HepG2 (cell line): ENCODE data around the gene LYZL2. TPM values are rescaled to one million over a fixed set of nuclear protein-coding genes. Genes with fewer than 3 reads are reported as not detected.
A peak's percentile ranks its signal among the peaks of the same experiment; 100 is the strongest.

ENCODE experiments used
- FIP1L1 ChIP-seq: fragments of 200-400 bp; formaldehyde crosslinking; IDR thresholded peaks from 2 replicates; pipeline ENCODE4 v1.6.1; 2018; ENCODE audit warnings: low read depth, mild to moderate bottlenecking, low read length, moderate library complexity, borderline replicate concordance; ENCODE audit not compliant: insufficient read depth
- FOXJ3 ChIP-seq: sonication (generic); formaldehyde crosslinking; IDR thresholded peaks from 2 replicates; pipeline ENCODE4 v1.4.0; 2020; ENCODE audit warnings: missing genetic modification reagents, mild to moderate bottlenecking, borderline replicate concordance
- IKZF4 ChIP-seq: sonication (generic); formaldehyde crosslinking; IDR thresholded peaks from 2 replicates; pipeline ENCODE4 v1.5.1; 2020; ENCODE audit warnings: borderline replicate concordance, mild to moderate bottlenecking, low read depth, missing genetic modification reagents; ENCODE audit errors: not compliant biosample characterization
- MAFK ChIP-seq, 2 experiments: IDR thresholded peaks in 1 of 2; conservative IDR thresholded peaks in 1 of 2; 2 replicates each; pipeline ENCODE4 v1.6.1; 2011; ENCODE audit warnings: improper control_type of control experiment in 2 of 2, low read length in 2 of 2
- MEIS2 ChIP-seq: sonication (generic); formaldehyde crosslinking; IDR thresholded peaks from 2 replicates; pipeline ENCODE4 v1.9.0; 2021; ENCODE audit warnings: mild to moderate bottlenecking, missing genetic modification reagents
- NR1H2 ChIP-seq: sonication (generic); formaldehyde crosslinking; IDR thresholded peaks from 2 replicates; pipeline ENCODE4 v1.8.1; 2022; ENCODE audit warnings: low read depth, missing genetic modification reagents, borderline replicate concordance
- PAX8 ChIP-seq: sonication (generic); formaldehyde crosslinking; IDR thresholded peaks from 2 replicates; pipeline ENCODE4 v1.8.0; 2022; ENCODE audit warnings: mild to moderate bottlenecking, missing genetic modification reagents, borderline replicate concordance
- RFXAP ChIP-seq: sonication (generic); formaldehyde crosslinking; IDR thresholded peaks from 2 replicates; pipeline ENCODE4 v1.4.0; 2020; ENCODE audit warnings: missing genetic modification reagents, borderline replicate concordance
- SMYD3 ChIP-seq: sonication (generic); formaldehyde crosslinking; IDR thresholded peaks from 2 replicates; pipeline ENCODE4 v1.8.1; 2023; ENCODE audit warnings: mild to moderate bottlenecking, missing genetic modification reagents
- SNAPC2 ChIP-seq: sonication (generic); formaldehyde crosslinking; IDR thresholded peaks from 2 replicates; pipeline ENCODE4 v1.8.1; 2022; ENCODE audit warnings: mild to moderate bottlenecking, missing genetic modification reagents
- SOX5 ChIP-seq: IDR thresholded peaks from 2 replicates; pipeline ENCODE4 v1.6.1; 2016; ENCODE audit warnings: borderline replicate concordance
- SP5 ChIP-seq: IDR thresholded peaks from 2 replicates; pipeline ENCODE4 v1.6.1; 2016; ENCODE audit warnings: low read depth, borderline replicate concordance
- ZBTB7A ChIP-seq: sonication (generic); formaldehyde crosslinking; IDR thresholded peaks from 2 replicates; pipeline ENCODE4 v1.8.0; 2022; ENCODE audit warnings: mild to moderate bottlenecking, missing genetic modification reagents
- ZMYM3 ChIP-seq: sonication (generic); formaldehyde crosslinking; IDR thresholded peaks from 2 replicates; pipeline ENCODE4 v1.5.1; 2020; ENCODE audit warnings: mild to moderate bottlenecking, missing genetic modification reagents
- ZNF3 ChIP-seq: IDR thresholded peaks from 2 replicates; pipeline ENCODE4 v1.7.0; 2017; ENCODE audit warnings: inconsistent platforms
- ZNF510 ChIP-seq: sonication (generic); formaldehyde crosslinking; IDR thresholded peaks from 2 replicates; pipeline ENCODE4 v1.4.0; 2020; ENCODE audit warnings: low read depth, mild to moderate bottlenecking, missing genetic modification reagents
- ZNF75D ChIP-seq: sonication (generic); formaldehyde crosslinking; IDR thresholded peaks from 2 replicates; pipeline ENCODE4 v1.8.1; 2023; ENCODE audit warnings: missing genetic modification reagents, mild to moderate bottlenecking, borderline replicate concordance
- polyA plus RNA-seq, 8 experiments: library from polyadenylated mRNA; depleted of rRNA in 3 of 8; stranded (reverse) in 7 of 8; unstranded in 1 of 8; fragments of >200 nt; fragmentation: Illumina TruSeq in 4 of 8; extraction: Trizol in 4 of 8; gene quantifications; 2 replicates each; pipeline versions ENCODE4 v1.2.1 to v1.2.3, GENCODE V29; 2011 to 2016; ENCODE audit warnings: low read depth in 4 of 8, missing spikeins in 1 of 8, mixed read lengths in 1 of 8; ENCODE audit not compliant: insufficient read depth in 1 of 8
- total RNA-seq, 5 experiments: library from RNA; depleted of rRNA; stranded (reverse); fragments of >200 nt; fragmentation: Illumina TruSeq; extraction: Trizol; gene quantifications; 2 replicates each; pipeline ENCODE4 v1.2.3, GENCODE V29; 2016; ENCODE audit warnings: low read depth in 1 of 5
- TF ChIP-seq, protein P1 (sequence below): IDR thresholded peaks from 2 replicates; pipeline ENCODE4 v1.6.1; 2012; ENCODE audit warnings: low read length, improper control_type of control experiment
- TF ChIP-seq, protein P2 (sequence below), 2 experiments: sonication (generic) in 1 of 2; formaldehyde crosslinking in 1 of 2; IDR thresholded peaks; 2 replicates each; pipeline versions ENCODE4 v1.5.1 to v1.6.1; 2011 to 2020; ENCODE audit warnings: borderline replicate concordance in 1 of 2, low read depth in 1 of 2, low read length in 1 of 2, mild to moderate bottlenecking in 1 of 2, missing genetic modification reagents in 1 of 2, moderate library complexity in 1 of 2
- TF ChIP-seq, protein P3 (sequence below): sonication (generic); formaldehyde crosslinking; IDR thresholded peaks from 2 replicates; pipeline ENCODE4 v1.5.0; 2020; ENCODE audit warnings: missing genetic modification reagents, mild to moderate bottlenecking, borderline replicate concordance
- TF ChIP-seq, protein P4 (sequence below): sonication (generic); formaldehyde crosslinking; IDR thresholded peaks from 2 replicates; pipeline ENCODE4 v1.4.0; 2020; ENCODE audit warnings: missing genetic modification reagents

The LYZL2 gene
- total and polyA plus RNA-seq, 2 of the 13 experiments (the other 11 are each of a cell fraction or from before 2014, with no cell fraction given) = 0.20 to 0.63 TPM

DNA sequence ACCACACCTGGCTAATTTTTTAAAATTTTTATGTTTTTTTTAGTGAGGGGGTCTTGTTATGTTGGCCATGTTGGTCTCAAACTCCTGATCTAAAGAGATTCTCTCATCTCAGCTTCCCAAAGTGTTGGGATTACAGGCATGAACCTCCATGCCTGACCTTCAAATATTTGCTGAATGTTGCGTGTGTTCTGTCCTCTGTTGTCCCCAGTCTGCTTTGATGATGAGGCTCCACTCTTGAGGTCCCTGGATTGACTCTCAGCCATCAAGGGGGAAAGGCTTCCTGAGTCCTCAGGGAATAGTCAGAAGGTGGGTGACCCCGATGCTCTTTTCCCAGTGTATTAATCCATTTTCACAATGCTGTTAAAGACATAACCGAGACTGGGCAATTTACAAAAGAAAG, 26.0 kb downstream of the LYZL2 start (continued):
- no peak for TF ChIP-seq ZNF75D (CRISPR knock-in tag)
- TF ChIP-seq NR1H2 (CRISPR knock-in tag) = no peak
- TF ChIP-seq ZNF510 (CRISPR knock-in tag) = no peak
- no peak for TF ChIP-seq MEIS2
- TF ChIP-seq SMYD3 = no peak
- TF ChIP-seq MAFK (conservative IDR thresholded peaks at IDR 0.05 in 1 of 2, IDR thresholded peaks at IDR 0.05 in 1 of 2; ENCODE audit: low read length in 2 of 2) = no peak
- TF ChIP-seq, protein P1, sequence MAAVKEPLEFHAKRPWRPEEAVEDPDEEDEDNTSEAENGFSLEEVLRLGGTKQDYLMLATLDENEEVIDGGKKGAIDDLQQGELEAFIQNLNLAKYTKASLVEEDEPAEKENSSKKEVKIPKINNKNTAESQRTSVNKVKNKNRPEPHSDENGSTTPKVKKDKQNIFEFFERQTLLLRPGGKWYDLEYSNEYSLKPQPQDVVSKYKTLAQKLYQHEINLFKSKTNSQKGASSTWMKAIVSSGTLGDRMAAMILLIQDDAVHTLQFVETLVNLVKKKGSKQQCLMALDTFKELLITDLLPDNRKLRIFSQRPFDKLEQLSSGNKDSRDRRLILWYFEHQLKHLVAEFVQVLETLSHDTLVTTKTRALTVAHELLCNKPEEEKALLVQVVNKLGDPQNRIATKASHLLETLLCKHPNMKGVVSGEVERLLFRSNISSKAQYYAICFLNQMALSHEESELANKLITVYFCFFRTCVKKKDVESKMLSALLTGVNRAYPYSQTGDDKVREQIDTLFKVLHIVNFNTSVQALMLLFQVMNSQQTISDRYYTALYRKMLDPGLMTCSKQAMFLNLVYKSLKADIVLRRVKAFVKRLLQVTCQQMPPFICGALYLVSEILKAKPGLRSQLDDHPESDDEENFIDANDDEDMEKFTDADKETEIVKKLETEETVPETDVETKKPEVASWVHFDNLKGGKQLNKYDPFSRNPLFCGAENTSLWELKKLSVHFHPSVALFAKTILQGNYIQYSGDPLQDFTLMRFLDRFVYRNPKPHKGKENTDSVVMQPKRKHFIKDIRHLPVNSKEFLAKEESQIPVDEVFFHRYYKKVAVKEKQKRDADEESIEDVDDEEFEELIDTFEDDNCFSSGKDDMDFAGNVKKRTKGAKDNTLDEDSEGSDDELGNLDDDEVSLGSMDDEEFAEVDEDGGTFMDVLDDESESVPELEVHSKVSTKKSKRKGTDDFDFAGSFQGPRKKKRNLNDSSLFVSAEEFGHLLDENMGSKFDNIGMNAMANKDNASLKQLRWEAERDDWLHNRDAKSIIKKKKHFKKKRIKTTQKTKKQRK = no peak
- TF ChIP-seq, protein P2, sequence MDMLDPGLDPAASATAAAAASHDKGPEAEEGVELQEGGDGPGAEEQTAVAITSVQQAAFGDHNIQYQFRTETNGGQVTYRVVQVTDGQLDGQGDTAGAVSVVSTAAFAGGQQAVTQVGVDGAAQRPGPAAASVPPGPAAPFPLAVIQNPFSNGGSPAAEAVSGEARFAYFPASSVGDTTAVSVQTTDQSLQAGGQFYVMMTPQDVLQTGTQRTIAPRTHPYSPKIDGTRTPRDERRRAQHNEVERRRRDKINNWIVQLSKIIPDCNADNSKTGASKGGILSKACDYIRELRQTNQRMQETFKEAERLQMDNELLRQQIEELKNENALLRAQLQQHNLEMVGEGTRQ (IDR thresholded peaks at IDR 0.05; ENCODE audit: low read depth, low read length) = no peak
- TF ChIP-seq, protein P2 (CRISPR knock-in tag; IDR thresholded peaks at IDR 0.05; ENCODE audit: borderline replicate concordance) = no peak
- TF ChIP-seq ZBTB7A (CRISPR knock-in tag) = no peak
- TF ChIP-seq, protein P3, sequence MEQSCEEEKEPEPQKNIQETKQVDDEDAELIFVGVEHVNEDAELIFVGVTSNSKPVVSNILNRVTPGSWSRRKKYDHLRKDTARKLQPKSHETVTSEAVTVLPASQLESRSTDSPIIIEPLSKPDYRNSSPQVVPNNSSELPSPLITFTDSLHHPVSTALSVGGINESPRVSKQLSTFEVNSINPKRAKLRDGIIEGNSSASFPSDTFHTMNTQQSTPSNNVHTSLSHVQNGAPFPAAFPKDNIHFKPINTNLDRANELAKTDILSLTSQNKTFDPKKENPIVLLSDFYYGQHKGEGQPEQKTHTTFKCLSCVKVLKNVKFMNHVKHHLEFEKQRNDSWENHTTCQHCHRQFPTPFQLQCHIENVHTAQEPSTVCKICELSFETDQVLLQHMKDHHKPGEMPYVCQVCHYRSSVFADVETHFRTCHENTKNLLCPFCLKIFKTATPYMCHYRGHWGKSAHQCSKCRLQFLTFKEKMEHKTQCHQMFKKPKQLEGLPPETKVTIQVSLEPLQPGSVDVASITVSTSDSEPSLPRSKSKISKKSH (CRISPR knock-in tag) = no peak
- TF ChIP-seq IKZF4 (CRISPR knock-in tag) = no peak
- peak; percentile 56; the same call in 1 of the 2 replicates for TF ChIP-seq FOXJ3 (CRISPR knock-in tag)
- TF ChIP-seq ZMYM3 = peak; percentile 20; the same call in 1 of the 2 replicates
- TF ChIP-seq SNAPC2 = no peak
- no peak for TF ChIP-seq PAX8
- TF ChIP-seq SP5 (CRISPR knock-in tag) = no peak
- no peak for TF ChIP-seq FIP1L1
- TF ChIP-seq RFXAP (CRISPR knock-in tag) = peak; percentile 22; the same call in 1 of the 2 replicates
- TF ChIP-seq, protein P4, sequence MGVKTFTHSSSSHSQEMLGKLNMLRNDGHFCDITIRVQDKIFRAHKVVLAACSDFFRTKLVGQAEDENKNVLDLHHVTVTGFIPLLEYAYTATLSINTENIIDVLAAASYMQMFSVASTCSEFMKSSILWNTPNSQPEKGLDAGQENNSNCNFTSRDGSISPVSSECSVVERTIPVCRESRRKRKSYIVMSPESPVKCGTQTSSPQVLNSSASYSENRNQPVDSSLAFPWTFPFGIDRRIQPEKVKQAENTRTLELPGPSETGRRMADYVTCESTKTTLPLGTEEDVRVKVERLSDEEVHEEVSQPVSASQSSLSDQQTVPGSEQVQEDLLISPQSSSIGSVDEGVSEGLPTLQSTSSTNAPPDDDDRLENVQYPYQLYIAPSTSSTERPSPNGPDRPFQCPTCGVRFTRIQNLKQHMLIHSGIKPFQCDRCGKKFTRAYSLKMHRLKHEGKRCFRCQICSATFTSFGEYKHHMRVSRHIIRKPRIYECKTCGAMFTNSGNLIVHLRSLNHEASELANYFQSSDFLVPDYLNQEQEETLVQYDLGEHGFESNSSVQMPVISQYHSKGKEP = no peak
- no peak for TF ChIP-seq ZNF3 (CRISPR knock-in tag)
- TF ChIP-seq SOX5 (CRISPR knock-in tag) = peak; percentile 65; the same call in 1 of the 2 replicates
